Breast epithelium (tissue), 4 donors: ENCODE results near the gene PPARG. TPM values are rescaled to one million over a fixed set of nuclear protein-coding genes. Genes with fewer than 3 reads are reported as not detected.

Experiments used
- DNase-seq, 2 donors: peaks; one replicate each; pipeline ENCODE4 v3.0.0-alpha.2; 2019; ENCODE audit warnings: low spot score in 2 of 2
- H3K27ac ChIP-seq, 2 donors: fragments of 200-600 bp; sonication (generic) in 1 of 2; one replicate each; pipeline ENCODE4 v1.5.1; 2016 to 2019; ENCODE audit warnings: mild to moderate bottlenecking in 1 of 2
- H3K27me3 ChIP-seq, 2 donors: fragments of 200-600 bp; sonication (generic) in 1 of 2; one replicate each; pipeline versions ENCODE4 v1.5.1 to v1.6.0; 2017 to 2019; ENCODE audit warnings: control low read depth in 1 of 2, mild to moderate bottlenecking in 1 of 2
- H3K36me3 ChIP-seq: fragments of 200-600 bp; one replicate; pipeline ENCODE4 v1.5.1; 2019
- H3K4me1 ChIP-seq, 2 donors: fragments of 200-600 bp; sonication (generic); one replicate each; pipeline ENCODE4 v1.5.1; 2016 to 2019; ENCODE audit warnings: control low read depth in 1 of 2
- H3K4me3 ChIP-seq, 3 donors: fragments of 200-600 bp; sonication (generic); 1 replicate in 2 of 3; 2 replicates in 1 of 3; pipeline ENCODE4 v1.5.1; 2016 to 2019; ENCODE audit warnings: mild to moderate bottlenecking in 3 of 3, moderate library complexity in 2 of 3
- H3K9me3 ChIP-seq, 2 donors: fragments of 200-600 bp; sonication (generic) in 1 of 2; one replicate each; pipeline ENCODE4 v1.5.1; 2016 to 2019; ENCODE audit warnings: control low read depth in 1 of 2
- POLR2A ChIP-seq: fragments of 450-650 bp; IDR thresholded peaks from one replicate; pipeline ENCODE4 v1.6.1; 2016; ENCODE audit warnings: antibody characterized with exemption, mild to moderate bottlenecking, moderate library complexity
- POLR2AphosphoS5 ChIP-seq, 3 donors: sonication (generic); formaldehyde crosslinking; IDR thresholded peaks; one replicate each; pipeline ENCODE4 v1.6.1; 2017; ENCODE audit warnings: antibody characterized with exemption in 3 of 3
- intact Hi-C: fragments of 100-400 bp; cut with DNase I; formaldehyde crosslinking; loops from one replicate; pipeline ENCODE4 v1.15.1; 2023; ENCODE audit warnings: low total_unique reads
- total RNA-seq, 3 donors: library from RNA; depleted of rRNA; stranded (reverse); fragments of >200 nt; gene quantifications; one replicate each; pipeline ENCODE4 v1.1.0, GENCODE V29; 2016
- TF ChIP-seq, protein P1 (sequence below), 3 donors: fragments of 450-650 bp; IDR thresholded peaks; one replicate each; pipeline ENCODE4 v1.5.1; 2016 to 2017; ENCODE audit warnings: antibody characterized with exemption in 3 of 3, mild to moderate bottlenecking in 3 of 3, moderate library complexity in 3 of 3

The PPARG gene
- total RNA-seq, 3 donors from 2014 or later = 44.2 to 359 (median 96.0) TPM

GRCh38 chr3:12303534-12303933 lies 14.7 kb downstream of the PPARG start:
- H3K4me1 ChIP-seq = no peaks in the 10 kb centered on the region
- no peaks in the 10 kb centered on the region for H3K9me3 ChIP-seq
- no peak for DNase-seq
- no peak overlapping the region for H3K27ac ChIP-seq
- H3K36me3 ChIP-seq = no peaks in the 10 kb centered on the region
- no peaks in the 10 kb centered on the region for H3K27me3 ChIP-seq
- no peak overlapping the region for H3K4me3 ChIP-seq
- intact Hi-C loops = no loop called here
- TF ChIP-seq, protein P1, sequence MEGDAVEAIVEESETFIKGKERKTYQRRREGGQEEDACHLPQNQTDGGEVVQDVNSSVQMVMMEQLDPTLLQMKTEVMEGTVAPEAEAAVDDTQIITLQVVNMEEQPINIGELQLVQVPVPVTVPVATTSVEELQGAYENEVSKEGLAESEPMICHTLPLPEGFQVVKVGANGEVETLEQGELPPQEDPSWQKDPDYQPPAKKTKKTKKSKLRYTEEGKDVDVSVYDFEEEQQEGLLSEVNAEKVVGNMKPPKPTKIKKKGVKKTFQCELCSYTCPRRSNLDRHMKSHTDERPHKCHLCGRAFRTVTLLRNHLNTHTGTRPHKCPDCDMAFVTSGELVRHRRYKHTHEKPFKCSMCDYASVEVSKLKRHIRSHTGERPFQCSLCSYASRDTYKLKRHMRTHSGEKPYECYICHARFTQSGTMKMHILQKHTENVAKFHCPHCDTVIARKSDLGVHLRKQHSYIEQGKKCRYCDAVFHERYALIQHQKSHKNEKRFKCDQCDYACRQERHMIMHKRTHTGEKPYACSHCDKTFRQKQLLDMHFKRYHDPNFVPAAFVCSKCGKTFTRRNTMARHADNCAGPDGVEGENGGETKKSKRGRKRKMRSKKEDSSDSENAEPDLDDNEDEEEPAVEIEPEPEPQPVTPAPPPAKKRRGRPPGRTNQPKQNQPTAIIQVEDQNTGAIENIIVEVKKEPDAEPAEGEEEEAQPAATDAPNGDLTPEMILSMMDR (IDR thresholded peaks at IDR 0.05) = no peak
- TF ChIP-seq POLR2AphosphoS5 (IDR thresholded peaks at IDR 0.05) (no peak), POLR2A (no peak)

DNA sequence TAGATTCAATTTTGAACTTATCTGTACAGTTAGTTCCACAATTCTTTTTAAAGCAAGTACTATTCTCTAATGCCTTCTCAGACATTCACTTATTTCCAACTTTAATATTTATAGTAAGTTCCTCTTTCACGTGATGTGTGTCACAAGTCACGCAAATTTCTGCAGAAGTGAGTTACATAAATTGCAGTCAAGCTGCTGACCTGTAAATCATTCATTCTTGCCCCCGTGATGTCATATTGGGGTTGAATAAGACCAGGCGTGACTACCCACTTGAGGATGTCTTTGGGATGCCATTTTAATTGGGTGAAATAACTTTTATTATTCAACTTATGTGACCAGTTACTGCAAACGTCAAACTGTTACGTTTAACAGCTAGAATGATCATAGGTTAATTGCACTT lies 15.1 kb downstream of the PPARG start:
- DNase-seq = no peak
- Histone ChIP-seq H3K4me3 (no peak overlapping the region), H3K4me1 (no peaks in the 10 kb centered on the region), H3K36me3 (no peaks in the 10 kb centered on the region), H3K27ac (no peak overlapping the region), H3K27me3 (no peaks in the 10 kb centered on the region), H3K9me3 (no peaks in the 10 kb centered on the region)
- intact Hi-C loops = no loop called here
- TF ChIP-seq POLR2AphosphoS5 (IDR thresholded peaks at IDR 0.05) (no peak), POLR2A (no peak)
- TF ChIP-seq, protein P1 (IDR thresholded peaks at IDR 0.05) = no peak

- Histone ChIP-seq H3K27me3 (no peaks in the 10 kb centered on the region), H3K9me3 (no peaks in the 10 kb centered on the region), H3K36me3 (no peaks in the 10 kb centered on the region), H3K4me1 (no peaks in the 10 kb centered on the region), H3K27ac (no peak overlapping the region), H3K4me3 (no peak overlapping the region)
- TF ChIP-seq POLR2A (no peak), POLR2AphosphoS5 (IDR thresholded peaks at IDR 0.05) (no peak)
- TF ChIP-seq, protein P1 (IDR thresholded peaks at IDR 0.05) = no peak
- intact Hi-C loops = no loop called here
- no peak for DNase-seq
Measured at GRCh38 chr3:12307136-12307535, 18.3 kb downstream of the PPARG start.

- H3K27ac ChIP-seq = no peak overlapping the region
- DNase-seq = no peak
- intact Hi-C loops = no loop called here
- no peaks in the 10 kb centered on the region for H3K4me1 ChIP-seq
- no peaks in the 10 kb centered on the region for H3K27me3 ChIP-seq
- no peaks in the 10 kb centered on the region for H3K36me3 ChIP-seq
- TF ChIP-seq POLR2AphosphoS5 (IDR thresholded peaks at IDR 0.05) (no peak), POLR2A (no peak)
- TF ChIP-seq, protein P1 (IDR thresholded peaks at IDR 0.05) = no peak
- H3K9me3 ChIP-seq = no peaks in the 10 kb centered on the region
- no peak overlapping the region for H3K4me3 ChIP-seq
Measured at GRCh38 chr3:12308517-12308916, 19.6 kb downstream of the PPARG start.

- no peaks in the 10 kb centered on the region for H3K27me3 ChIP-seq
Measured at GRCh38 chr3:12309716-12310115, 20.8 kb downstream of the PPARG start.

More at GRCh38 chr3:12309716-12310115, 20.8 kb downstream of the PPARG start:
- Histone ChIP-seq H3K9me3 (no peaks in the 10 kb centered on the region), H3K4me1 (no peaks in the 10 kb centered on the region), H3K27ac (no peak overlapping the region), H3K4me3 (no peak overlapping the region), H3K36me3 (no peaks in the 10 kb centered on the region)
- TF ChIP-seq, protein P1 (IDR thresholded peaks at IDR 0.05) = no peak
- TF ChIP-seq POLR2A (no peak), POLR2AphosphoS5 (IDR thresholded peaks at IDR 0.05) (no peak)
- no peak for DNase-seq
- intact Hi-C loops = no loop called here
